C4-2B (cell line): ENCODE results near the gene FNDC3B.

ENCODE experiments used
- ZFX ChIP-seq: fragments of 450-650 bp; IDR thresholded peaks from 2 replicates; pipeline ENCODE4 v1.6.1; 2017
- TF ChIP-seq, protein P1 (sequence below): fragments of 450-650 bp; conservative IDR thresholded peaks from 2 replicates; pipeline ENCODE4 v1.5.1; 2017; ENCODE audit warnings: mild to moderate bottlenecking

DNA sequence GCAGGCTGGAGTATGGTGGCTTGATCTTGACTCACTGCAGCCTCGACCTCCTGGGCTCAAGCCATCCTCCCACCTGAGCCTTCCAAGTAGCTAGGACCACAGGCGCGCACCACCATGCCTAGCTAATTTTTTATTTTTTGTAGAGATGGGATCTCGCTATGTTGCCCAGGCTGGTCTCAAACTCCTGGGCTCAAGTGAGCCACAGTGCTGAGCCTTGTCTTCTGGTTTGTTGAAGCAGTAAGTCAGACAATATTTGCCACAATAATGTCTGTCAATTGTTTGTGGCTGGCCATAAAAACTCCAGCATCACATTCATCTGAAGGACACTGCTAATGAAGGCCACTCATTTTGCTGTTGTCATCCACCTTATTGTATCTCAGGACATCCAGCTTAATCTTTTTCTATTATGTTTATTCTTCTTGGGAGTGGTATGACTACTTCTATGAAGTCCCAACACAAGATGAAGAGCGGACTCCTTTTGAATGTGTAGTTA lies 185.9 kb downstream of the FNDC3B start:
- TF ChIP-seq, protein P1, sequence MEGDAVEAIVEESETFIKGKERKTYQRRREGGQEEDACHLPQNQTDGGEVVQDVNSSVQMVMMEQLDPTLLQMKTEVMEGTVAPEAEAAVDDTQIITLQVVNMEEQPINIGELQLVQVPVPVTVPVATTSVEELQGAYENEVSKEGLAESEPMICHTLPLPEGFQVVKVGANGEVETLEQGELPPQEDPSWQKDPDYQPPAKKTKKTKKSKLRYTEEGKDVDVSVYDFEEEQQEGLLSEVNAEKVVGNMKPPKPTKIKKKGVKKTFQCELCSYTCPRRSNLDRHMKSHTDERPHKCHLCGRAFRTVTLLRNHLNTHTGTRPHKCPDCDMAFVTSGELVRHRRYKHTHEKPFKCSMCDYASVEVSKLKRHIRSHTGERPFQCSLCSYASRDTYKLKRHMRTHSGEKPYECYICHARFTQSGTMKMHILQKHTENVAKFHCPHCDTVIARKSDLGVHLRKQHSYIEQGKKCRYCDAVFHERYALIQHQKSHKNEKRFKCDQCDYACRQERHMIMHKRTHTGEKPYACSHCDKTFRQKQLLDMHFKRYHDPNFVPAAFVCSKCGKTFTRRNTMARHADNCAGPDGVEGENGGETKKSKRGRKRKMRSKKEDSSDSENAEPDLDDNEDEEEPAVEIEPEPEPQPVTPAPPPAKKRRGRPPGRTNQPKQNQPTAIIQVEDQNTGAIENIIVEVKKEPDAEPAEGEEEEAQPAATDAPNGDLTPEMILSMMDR, result no peak
- TF ChIP-seq ZFX, result no peak
